Measurements from ENCODE around the gene GPR156.

GPR156 gene

GRCh38 chr3:120130656-120131055, 154.4 kb downstream of the GPR156 start:
- no peaks in the 10 kb centered on the region for H3K4me1 ChIP-seq (ENCODE audit: control insufficient read depth, insufficient read depth, low read depth, low read length)
- H3K36me3 ChIP-seq (ENCODE audit: control insufficient read depth in 1 of 2, insufficient read depth in 2 of 2, low read depth in 1 of 2, low read length in 2 of 2): no peaks in the 10 kb centered on the region
- no peaks in the 10 kb centered on the region for H3K9me3 ChIP-seq (ENCODE audit: control insufficient read depth, low read length)
- H3K14ac ChIP-seq (ENCODE audit: low read length in 2 of 2): no peak overlapping the region
- no peak overlapping the region for H4K8ac ChIP-seq (ENCODE audit: low read length)
- H3K4me3 ChIP-seq (ENCODE audit: insufficient read depth in 1 of 2, low read depth in 1 of 2, low read length in 2 of 2): no peak overlapping the region
- H2BK15ac ChIP-seq (ENCODE audit: low read depth, poor library complexity, severe bottlenecking): no peak overlapping the region
- no peak overlapping the region for H4K91ac ChIP-seq (ENCODE audit: low read length)
- H2AK5ac ChIP-seq (ENCODE audit: low read length, severe bottlenecking): no peak overlapping the region
- no peak overlapping the region for H3K18ac ChIP-seq (ENCODE audit: low read depth in 1 of 2, low read length in 2 of 2)
- H2AFZ ChIP-seq (ENCODE audit: low read depth, low read length): no peak overlapping the region
- no peaks in the 10 kb centered on the region for H3K27me3 ChIP-seq (ENCODE audit: control insufficient read depth in 1 of 2, insufficient read depth in 1 of 2, low read length in 2 of 2)
- no peak overlapping the region for H3K23ac ChIP-seq (ENCODE audit: low read length in 2 of 2)
- no peak overlapping the region for H3K9ac ChIP-seq (ENCODE audit: low read length)
- no peak for DNase-seq
- no peak overlapping the region for H2BK5ac ChIP-seq (ENCODE audit: low read depth, low read length, poor library complexity, severe bottlenecking)
- no peak overlapping the region for H3K4me2 ChIP-seq (ENCODE audit: low read length, poor library complexity, severe bottlenecking)
- H3K4ac ChIP-seq (ENCODE audit: low read depth in 1 of 2, low read length in 2 of 2): no peak overlapping the region
- no peak overlapping the region for H3K27ac ChIP-seq (ENCODE audit: low read length, poor library complexity, severe bottlenecking)
- no peak overlapping the region for H2BK120ac ChIP-seq (ENCODE audit: low read depth, low read length)
- no peak overlapping the region for H2BK12ac ChIP-seq (ENCODE audit: low read length in 2 of 2)
- WGBS: 100% methylated on average over 3 of the region's 3 CpGs
- H3K79me1 ChIP-seq (replicated peaks; ENCODE audit: low read length, poor library complexity, severe bottlenecking): no peaks in the 10 kb centered on the region

- H2BK120ac ChIP-seq (ENCODE audit: low read depth, low read length): no peak overlapping the region
- H2BK15ac ChIP-seq (ENCODE audit: low read depth, poor library complexity, severe bottlenecking): no peak overlapping the region
- no peak overlapping the region for H3K4me3 ChIP-seq (ENCODE audit: insufficient read depth in 1 of 2, low read depth in 1 of 2, low read length in 2 of 2)
- no peak overlapping the region for H2BK5ac ChIP-seq (ENCODE audit: low read depth, low read length, poor library complexity, severe bottlenecking)
- H2AK5ac ChIP-seq (ENCODE audit: low read length, severe bottlenecking): no peak overlapping the region
- H3K36me3 ChIP-seq (ENCODE audit: control insufficient read depth in 1 of 2, insufficient read depth in 2 of 2, low read depth in 1 of 2, low read length in 2 of 2): no peaks in the 10 kb centered on the region
- H3K79me1 ChIP-seq (replicated peaks; ENCODE audit: low read length, poor library complexity, severe bottlenecking): no peaks in the 10 kb centered on the region
- no peaks in the 10 kb centered on the region for H3K4me1 ChIP-seq (ENCODE audit: control insufficient read depth, insufficient read depth, low read depth, low read length)
- H3K9ac ChIP-seq (ENCODE audit: low read length): no peak overlapping the region
- no peak overlapping the region for H2AFZ ChIP-seq (ENCODE audit: low read depth, low read length)
- H3K27ac ChIP-seq (ENCODE audit: low read length, poor library complexity, severe bottlenecking): no peak overlapping the region
- no peak overlapping the region for H3K4ac ChIP-seq (ENCODE audit: low read depth in 1 of 2, low read length in 2 of 2)
- no peak overlapping the region for H4K8ac ChIP-seq (ENCODE audit: low read length)
- WGBS: 74% methylated on average over 1 of the region's 2 CpGs
- H3K14ac ChIP-seq (ENCODE audit: low read length in 2 of 2): no peak overlapping the region
- no peak overlapping the region for H4K91ac ChIP-seq (ENCODE audit: low read length)
- H3K27me3 ChIP-seq (ENCODE audit: control insufficient read depth in 1 of 2, insufficient read depth in 1 of 2, low read length in 2 of 2): no peaks in the 10 kb centered on the region
- no peaks in the 10 kb centered on the region for H3K9me3 ChIP-seq (ENCODE audit: control insufficient read depth, low read length)
- DNase-seq: no peak
- H3K23ac ChIP-seq (ENCODE audit: low read length in 2 of 2): no peak overlapping the region
- no peak overlapping the region for H3K4me2 ChIP-seq (ENCODE audit: low read length, poor library complexity, severe bottlenecking)
- no peak overlapping the region for H3K18ac ChIP-seq (ENCODE audit: low read depth in 1 of 2, low read length in 2 of 2)
- no peak overlapping the region for H2BK12ac ChIP-seq (ENCODE audit: low read length in 2 of 2)
Observed at GRCh38 chr3:120129718-120130513, 155.1 kb downstream of the GPR156 start.

- no peak overlapping the region for H3K4ac ChIP-seq (ENCODE audit: low read depth in 1 of 2, low read length in 2 of 2)
- H2BK5ac ChIP-seq (ENCODE audit: low read depth, low read length, poor library complexity, severe bottlenecking): no peak overlapping the region
- H3K23ac ChIP-seq (ENCODE audit: low read length in 2 of 2): no peak overlapping the region
- 96% methylated on average over 1 of the region's 1 CpG for WGBS
- H3K4me3 ChIP-seq (ENCODE audit: insufficient read depth in 1 of 2, low read depth in 1 of 2, low read length in 2 of 2): no peak overlapping the region
- no peak overlapping the region for H3K4me2 ChIP-seq (ENCODE audit: low read length, poor library complexity, severe bottlenecking)
- DNase-seq: no peak
- H3K14ac ChIP-seq (ENCODE audit: low read length in 2 of 2): no peak overlapping the region
- H2BK12ac ChIP-seq (ENCODE audit: low read length in 2 of 2): no peak overlapping the region
- no peaks in the 10 kb centered on the region for H3K27me3 ChIP-seq (ENCODE audit: control insufficient read depth in 1 of 2, insufficient read depth in 1 of 2, low read length in 2 of 2)
- no peak overlapping the region for H4K8ac ChIP-seq (ENCODE audit: low read length)
- H3K79me1 ChIP-seq (replicated peaks; ENCODE audit: low read length, poor library complexity, severe bottlenecking): no peaks in the 10 kb centered on the region
- H2BK120ac ChIP-seq (ENCODE audit: low read depth, low read length): no peak overlapping the region
- H3K18ac ChIP-seq (ENCODE audit: low read depth in 1 of 2, low read length in 2 of 2): no peak overlapping the region
- H3K27ac ChIP-seq (ENCODE audit: low read length, poor library complexity, severe bottlenecking): no peak overlapping the region
- no peak overlapping the region for H3K9ac ChIP-seq (ENCODE audit: low read length)
- H2AK5ac ChIP-seq (ENCODE audit: low read length, severe bottlenecking): no peak overlapping the region
- no peak overlapping the region for H4K91ac ChIP-seq (ENCODE audit: low read length)
- no peaks in the 10 kb centered on the region for H3K9me3 ChIP-seq (ENCODE audit: control insufficient read depth, low read length)
- no peak overlapping the region for H2BK15ac ChIP-seq (ENCODE audit: low read depth, poor library complexity, severe bottlenecking)
- H2AFZ ChIP-seq (ENCODE audit: low read depth, low read length): no peak overlapping the region
- H3K4me1 ChIP-seq (ENCODE audit: control insufficient read depth, insufficient read depth, low read depth, low read length): no peaks in the 10 kb centered on the region
- H3K36me3 ChIP-seq (ENCODE audit: control insufficient read depth in 1 of 2, insufficient read depth in 2 of 2, low read depth in 1 of 2, low read length in 2 of 2): no peaks in the 10 kb centered on the region
Observed at GRCh38 chr3:120129051-120129450, 156.0 kb downstream of the GPR156 start.

- Histone ChIP-seq H2AFZ (ENCODE audit: low read depth, low read length) (no peak overlapping the region), H3K23ac (ENCODE audit: low read length in 2 of 2) (no peak overlapping the region), H3K4ac (ENCODE audit: low read depth in 1 of 2, low read length in 2 of 2) (no peak overlapping the region), H3K36me3 (ENCODE audit: control insufficient read depth in 1 of 2, insufficient read depth in 2 of 2, low read depth in 1 of 2, low read length in 2 of 2) (no peaks in the 10 kb centered on the region), H3K9me3 (ENCODE audit: control insufficient read depth, low read length) (no peaks in the 10 kb centered on the region), H2AK5ac (ENCODE audit: low read length, severe bottlenecking) (no peak overlapping the region), H3K79me1 (replicated peaks; ENCODE audit: low read length, poor library complexity, severe bottlenecking) (no peaks in the 10 kb centered on the region), H3K18ac (ENCODE audit: low read depth in 1 of 2, low read length in 2 of 2) (no peak overlapping the region), H4K91ac (ENCODE audit: low read length) (no peak overlapping the region), H3K27me3 (ENCODE audit: control insufficient read depth in 1 of 2, insufficient read depth in 1 of 2, low read length in 2 of 2) (no peaks in the 10 kb centered on the region), H2BK120ac (ENCODE audit: low read depth, low read length) (no peak overlapping the region), H2BK15ac (ENCODE audit: low read depth, poor library complexity, severe bottlenecking) (no peak overlapping the region), H3K4me2 (ENCODE audit: low read length, poor library complexity, severe bottlenecking) (no peak overlapping the region), H2BK5ac (ENCODE audit: low read depth, low read length, poor library complexity, severe bottlenecking) (no peak overlapping the region), H4K8ac (ENCODE audit: low read length) (no peak overlapping the region), H3K4me3 (ENCODE audit: insufficient read depth in 1 of 2, low read depth in 1 of 2, low read length in 2 of 2) (no peak overlapping the region), H3K9ac (ENCODE audit: low read length) (no peak overlapping the region), H3K14ac (ENCODE audit: low read length in 2 of 2) (no peak overlapping the region), H3K27ac (ENCODE audit: low read length, poor library complexity, severe bottlenecking) (no peak overlapping the region), H2BK12ac (ENCODE audit: low read length in 2 of 2) (no peak overlapping the region), H3K4me1 (ENCODE audit: control insufficient read depth, insufficient read depth, low read depth, low read length) (no peaks in the 10 kb centered on the region)
- no peak for DNase-seq
Observed at GRCh38 chr3:120125992-120126391, 159.0 kb downstream of the GPR156 start.

Measured in mesenchymal stem cell (in vitro differentiated cells and primary cell).